ENCODE measurements around the gene RAN.
A peak's percentile ranks its signal among the peaks of the same experiment; 100 is the strongest.
"Not testable (repeated sequence)": the region's sequence is repeated elsewhere in the genome, so short reads cannot be mapped to it uniquely, and the experiment has no call there.

The RAN gene

DNA sequence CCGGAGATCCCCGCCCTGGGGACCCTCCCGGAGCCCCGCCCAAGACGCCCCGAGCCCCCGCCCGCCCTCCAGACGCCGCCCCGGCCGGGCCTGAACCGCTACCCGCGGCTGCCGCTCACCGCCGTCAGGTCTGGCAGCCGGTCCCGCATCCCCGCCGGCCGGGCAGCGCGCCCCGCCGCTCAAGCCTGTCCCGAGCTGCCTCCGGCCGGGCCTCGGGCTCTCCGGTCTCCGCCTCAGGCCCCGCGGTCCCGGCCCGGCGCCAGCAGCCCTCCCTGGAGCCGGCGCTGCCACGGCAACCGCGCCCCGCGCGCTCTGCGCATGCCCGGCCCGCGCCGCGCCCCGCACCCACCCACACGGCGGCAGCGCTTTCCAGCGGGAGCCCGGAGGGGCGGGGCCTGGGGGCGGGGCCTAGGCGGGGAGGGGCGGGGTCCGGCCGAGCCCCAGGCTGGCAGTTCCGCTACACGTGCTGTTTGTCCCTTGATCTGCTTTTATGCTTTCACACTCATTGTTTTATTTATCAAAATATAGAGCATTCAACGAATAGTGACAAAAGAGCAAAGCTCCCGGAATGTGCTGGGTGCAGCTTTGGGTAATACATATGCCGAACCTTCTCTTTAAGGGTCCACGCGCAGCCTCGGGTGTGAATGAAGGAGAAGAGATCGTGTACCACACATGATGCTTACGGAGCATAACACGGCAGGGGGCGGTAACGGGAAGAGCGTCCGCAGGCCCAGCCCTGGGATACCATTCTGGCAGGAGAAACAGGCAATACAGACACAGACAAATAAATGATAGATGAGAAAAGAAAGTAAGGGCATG, 32.7 kb upstream of the RAN start, which contains the start of gene STX2:
TSS of gene STX2 (minus strand) at position 300 of the 819 bp plus-strand sequence. CDS start at position 149, 151 bp downstream.
- TF ChIP-seq, protein P1, sequence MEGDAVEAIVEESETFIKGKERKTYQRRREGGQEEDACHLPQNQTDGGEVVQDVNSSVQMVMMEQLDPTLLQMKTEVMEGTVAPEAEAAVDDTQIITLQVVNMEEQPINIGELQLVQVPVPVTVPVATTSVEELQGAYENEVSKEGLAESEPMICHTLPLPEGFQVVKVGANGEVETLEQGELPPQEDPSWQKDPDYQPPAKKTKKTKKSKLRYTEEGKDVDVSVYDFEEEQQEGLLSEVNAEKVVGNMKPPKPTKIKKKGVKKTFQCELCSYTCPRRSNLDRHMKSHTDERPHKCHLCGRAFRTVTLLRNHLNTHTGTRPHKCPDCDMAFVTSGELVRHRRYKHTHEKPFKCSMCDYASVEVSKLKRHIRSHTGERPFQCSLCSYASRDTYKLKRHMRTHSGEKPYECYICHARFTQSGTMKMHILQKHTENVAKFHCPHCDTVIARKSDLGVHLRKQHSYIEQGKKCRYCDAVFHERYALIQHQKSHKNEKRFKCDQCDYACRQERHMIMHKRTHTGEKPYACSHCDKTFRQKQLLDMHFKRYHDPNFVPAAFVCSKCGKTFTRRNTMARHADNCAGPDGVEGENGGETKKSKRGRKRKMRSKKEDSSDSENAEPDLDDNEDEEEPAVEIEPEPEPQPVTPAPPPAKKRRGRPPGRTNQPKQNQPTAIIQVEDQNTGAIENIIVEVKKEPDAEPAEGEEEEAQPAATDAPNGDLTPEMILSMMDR (IDR thresholded peaks at IDR 0.05), result no peak
- peak within 1 kb of the TSS; percentile 99 for H3K4me3 ChIP-seq
- peak within 1 kb of the TSS; percentile 78 to 90 for H3K27ac ChIP-seq
- DNase-seq (ENCODE audit: low spot score), result peak; percentile 91

DNA sequence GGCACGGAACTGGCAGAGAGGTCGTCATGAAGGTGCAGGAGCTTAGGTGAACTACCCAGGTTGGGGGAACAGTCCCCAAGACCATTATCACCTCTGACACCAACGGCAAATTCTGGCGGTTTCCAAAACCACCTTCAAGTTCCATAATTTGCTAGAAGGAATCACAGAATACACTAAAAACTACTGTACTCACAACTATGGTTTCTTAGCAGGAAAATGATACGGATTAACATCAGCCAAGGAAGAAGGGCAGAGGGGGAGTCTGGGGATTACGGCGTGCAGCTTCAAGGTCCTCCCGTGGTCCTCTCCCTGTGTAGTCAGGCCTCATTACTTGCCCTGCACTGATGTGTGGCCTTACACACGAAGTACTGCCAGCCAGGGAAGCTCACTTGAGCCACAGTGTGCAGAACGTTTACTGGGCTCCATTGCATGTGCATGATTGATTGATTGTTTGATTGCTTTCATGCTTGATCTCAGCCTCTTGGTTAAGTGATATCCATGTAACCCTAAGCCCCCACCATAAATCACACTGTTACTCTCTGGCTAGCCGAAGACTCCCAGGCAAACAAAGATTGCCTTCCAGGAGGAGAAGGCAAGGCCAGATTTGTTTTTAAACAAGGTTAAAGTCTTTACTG, 32.0 kb upstream of the RAN start:
- no peak for DNase-seq (ENCODE audit: low spot score)
- Histone ChIP-seq H3K27ac (peak overlapping the region in 1 of 2 donors; percentile 90), H3K4me3 (peak overlapping the region; percentile 99)
- TF ChIP-seq, protein P1 (IDR thresholded peaks at IDR 0.05), result no peak

DNA sequence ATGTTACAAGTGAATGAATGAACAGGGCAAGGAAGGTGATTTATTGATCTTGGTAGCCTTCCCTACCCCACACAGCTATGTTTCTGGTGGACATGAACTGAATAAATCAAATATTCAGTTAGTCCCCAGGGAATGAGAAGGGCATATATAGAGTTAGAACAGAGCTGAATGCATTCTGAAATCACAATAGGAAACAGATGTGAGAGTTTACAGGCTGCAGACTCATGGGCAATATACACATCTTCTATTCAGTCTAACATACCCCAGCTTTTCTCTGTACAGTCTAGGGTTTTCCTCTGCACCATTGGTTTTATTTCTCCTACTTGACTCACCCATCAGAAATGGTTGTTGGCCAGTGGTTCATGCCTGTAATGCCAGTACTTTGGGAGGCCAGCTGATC, 25.5 kb upstream of the RAN start:
- no peak for DNase-seq (ENCODE audit: low spot score)
- Histone ChIP-seq H3K27ac (no peak overlapping the region), H3K4me3 (no peak overlapping the region)
- TF ChIP-seq, protein P1 (IDR thresholded peaks at IDR 0.05), result no peak

DNA sequence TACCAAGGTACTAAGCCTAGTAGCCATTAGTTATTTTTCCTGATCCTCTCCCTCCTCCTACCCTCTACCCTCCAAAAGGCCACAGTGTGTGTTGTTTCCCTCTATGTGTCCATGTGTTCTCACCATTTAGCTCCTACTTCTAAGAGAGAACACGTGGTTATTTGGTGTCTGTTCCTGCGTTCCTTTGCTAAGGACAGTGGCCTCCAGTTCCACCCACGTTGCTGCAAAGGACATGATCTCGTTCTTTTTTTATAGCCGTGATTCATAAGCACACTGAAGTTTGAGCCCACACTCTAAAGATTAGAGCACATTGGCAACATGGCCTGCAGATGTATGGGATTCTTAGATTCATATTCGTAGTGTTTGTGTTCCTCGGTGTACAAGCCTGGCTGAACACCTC, 24.8 kb upstream of the RAN start:
- Histone ChIP-seq H3K4me3 (no peak overlapping the region), H3K27ac (no peak overlapping the region)
- DNase-seq (ENCODE audit: low spot score), result no peak
- TF ChIP-seq, protein P1 (IDR thresholded peaks at IDR 0.05), result no peak

DNA sequence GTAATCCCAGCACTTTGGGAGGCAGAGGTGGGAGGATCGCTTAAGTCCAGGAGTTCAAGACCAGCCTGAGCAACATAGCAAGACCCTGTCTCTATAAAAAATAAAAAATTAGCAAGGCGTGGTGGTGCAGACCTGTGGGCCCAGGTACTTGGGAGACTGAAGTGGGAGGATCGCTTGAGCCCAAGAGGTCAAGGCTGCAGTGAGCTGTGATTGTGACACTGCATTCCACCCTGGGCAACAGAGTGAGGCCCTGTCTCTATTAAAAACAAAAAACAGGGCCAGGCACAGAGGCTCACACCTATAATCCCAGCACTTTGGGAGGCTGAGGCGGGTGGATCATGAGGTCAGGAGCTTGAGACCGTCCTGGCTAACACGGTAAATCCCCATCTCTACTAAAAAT, 23.8 kb upstream of the RAN start:
- not testable (repeated sequence) for H3K4me3 ChIP-seq; DNase-seq (ENCODE audit: low spot score); H3K27ac ChIP-seq

DNA sequence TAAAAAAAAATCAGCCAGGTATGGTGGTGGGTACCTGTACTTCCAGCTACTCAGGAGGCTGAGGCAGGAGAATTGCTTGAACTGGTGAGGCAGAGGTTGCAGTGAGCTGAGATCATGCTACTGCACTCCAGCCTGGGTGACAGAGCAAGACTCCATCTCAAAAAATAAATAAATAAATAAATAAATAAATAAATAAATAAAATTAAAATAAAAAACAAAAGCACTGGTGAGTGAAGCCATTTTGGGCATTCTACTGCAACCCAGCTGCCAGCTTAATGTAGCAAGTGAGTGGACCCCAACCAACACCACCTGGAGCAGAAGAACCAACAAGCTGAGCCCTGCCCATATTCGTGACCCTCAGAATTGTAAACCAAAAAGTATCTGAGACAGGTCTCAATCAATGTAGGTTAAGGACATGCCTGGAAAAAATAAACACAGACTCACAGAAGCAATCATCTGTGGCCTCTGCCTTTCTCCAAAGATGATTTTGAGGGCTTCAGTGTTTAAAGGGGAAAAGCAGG, 23.0 kb upstream of the RAN start:
- DNase-seq (ENCODE audit: low spot score); H3K4me3 ChIP-seq; H3K27ac ChIP-seq: not testable (repeated sequence)

DNA sequence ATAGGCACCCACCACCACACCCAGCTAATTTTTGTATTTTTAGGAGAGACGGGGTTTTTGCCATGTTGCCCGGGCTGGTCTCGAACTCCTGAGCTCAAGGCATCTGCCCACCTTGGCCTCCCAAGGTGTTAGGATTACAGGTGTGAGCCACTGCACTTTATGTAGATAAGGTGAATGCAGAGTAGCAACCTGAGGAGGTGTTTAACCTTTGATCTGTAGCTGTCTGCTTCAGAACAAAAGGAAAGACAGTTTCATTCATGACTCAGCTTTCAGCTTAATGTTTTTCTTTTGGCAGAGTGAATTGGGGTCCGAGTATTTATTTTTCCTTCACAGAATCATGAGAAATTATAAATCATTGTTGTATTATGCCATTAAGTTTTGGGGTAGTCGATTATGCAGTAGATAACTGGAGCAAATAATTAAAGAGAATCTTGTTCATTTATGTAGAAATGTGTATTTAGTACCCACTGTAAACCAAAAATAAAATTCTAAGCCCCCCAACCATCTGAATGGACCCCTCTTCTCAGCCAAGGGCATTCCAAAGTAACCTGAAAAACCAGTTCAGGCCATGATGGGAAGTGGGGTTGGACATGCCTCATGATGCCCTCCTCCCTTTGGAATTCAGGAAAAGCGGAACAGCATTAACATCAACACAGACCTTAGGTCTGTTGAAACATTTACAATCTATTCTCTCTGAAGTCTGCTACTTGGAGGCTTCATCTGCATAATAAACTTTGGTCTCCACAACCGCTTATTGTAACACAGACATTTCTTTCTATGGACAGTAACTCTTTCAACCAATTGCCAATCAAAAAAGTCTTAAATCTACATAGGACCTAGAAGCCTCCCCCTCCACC, 22.1 kb upstream of the RAN start:
- TF ChIP-seq, protein P1 (IDR thresholded peaks at IDR 0.05), result no peak
- DNase-seq (ENCODE audit: low spot score), result peak; percentile 9
- H3K27ac ChIP-seq, result no peak overlapping the region

More for the DNA sequence above, 22.1 kb upstream of the RAN start:
- H3K4me3 ChIP-seq, result no peak overlapping the region
